TTC549 (cell line): Measurements from ENCODE around the gene NTM.

Experiments used
- FAIRE-seq: peaks from 2 replicates; lab custom pipeline; 2012; peaks lifted over from hg19 to GRCh38; lab: Jason Lieb, UNC

NTM gene

DNA sequence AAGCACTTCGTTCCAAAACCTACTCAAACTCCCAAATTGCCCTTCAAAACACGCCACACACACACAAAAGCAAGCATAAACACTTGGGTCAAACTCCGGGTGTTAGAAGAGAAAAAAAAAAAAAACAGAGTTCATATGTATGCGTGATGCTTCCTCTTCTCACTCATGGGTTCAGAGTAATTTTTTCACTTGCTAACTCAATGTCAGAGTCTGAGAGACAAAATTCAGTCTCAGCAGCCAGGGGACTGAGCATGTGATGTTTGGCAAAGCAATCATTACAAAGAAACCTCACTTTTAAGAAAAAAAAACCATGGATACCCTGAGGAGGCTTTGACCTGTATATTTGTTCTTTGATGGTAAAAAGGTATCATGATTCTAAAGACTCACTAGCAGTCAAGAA, 461.7 kb downstream of the NTM start:
- FAIRE-seq, result no peak

DNA sequence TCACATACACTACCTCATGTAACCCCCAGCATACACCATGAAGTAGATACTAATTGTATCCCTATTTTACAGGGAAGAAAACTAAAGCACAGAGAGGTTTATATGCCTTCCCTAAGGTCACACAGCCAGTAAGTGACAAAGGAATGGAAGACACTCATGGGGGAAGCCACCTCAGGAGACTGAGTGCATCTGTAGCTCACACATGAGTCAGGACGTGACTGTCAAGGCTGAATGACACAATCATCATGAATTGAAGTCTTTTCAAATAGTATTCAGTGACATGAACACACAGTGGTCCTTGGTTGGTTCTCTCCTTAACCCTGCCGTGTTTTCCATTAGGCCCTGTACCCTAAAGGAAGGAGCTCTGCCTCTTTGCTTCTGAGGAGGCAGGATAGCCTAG, 463.0 kb downstream of the NTM start:
- FAIRE-seq, result no peak

DNA sequence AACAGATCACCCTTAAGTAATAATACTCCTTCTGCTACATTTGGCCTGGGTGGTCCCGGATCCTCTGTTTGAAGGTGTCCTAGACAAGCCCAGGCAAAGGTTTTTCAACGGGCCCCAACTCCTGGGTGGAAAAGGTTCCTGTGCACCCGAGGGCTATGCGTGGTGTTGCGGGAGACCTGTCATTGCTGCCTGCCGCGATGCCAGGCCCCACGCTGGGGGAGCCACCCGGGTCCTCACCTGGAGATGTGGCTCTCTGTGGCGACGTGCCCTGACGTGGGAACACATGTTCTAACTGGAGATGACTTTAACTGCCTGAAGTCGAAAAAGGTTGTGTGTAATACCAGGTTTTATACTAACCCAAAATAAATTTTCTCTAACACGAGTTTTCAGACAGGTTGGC, 467.1 kb downstream of the NTM start:
- no peak for FAIRE-seq

DNA sequence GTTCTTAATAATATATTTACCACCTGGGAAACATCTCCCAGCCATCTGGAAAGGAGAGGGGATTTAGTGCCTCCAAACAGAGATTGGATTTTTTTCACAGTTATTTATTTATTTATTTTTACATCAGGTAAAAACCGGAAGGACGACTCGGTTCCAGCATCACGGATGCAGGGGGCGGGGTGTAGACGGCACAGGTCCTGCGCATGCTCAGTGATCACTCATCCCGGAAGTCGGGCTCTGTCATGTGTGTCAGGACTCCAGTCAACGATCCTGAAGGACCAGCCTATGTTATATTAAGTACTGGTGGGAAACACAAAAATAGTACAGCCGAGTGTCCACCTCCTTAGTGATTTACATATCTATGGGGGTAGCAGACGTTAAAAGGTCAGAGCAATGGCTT, 467.6 kb downstream of the NTM start:
- no peak for FAIRE-seq

DNA sequence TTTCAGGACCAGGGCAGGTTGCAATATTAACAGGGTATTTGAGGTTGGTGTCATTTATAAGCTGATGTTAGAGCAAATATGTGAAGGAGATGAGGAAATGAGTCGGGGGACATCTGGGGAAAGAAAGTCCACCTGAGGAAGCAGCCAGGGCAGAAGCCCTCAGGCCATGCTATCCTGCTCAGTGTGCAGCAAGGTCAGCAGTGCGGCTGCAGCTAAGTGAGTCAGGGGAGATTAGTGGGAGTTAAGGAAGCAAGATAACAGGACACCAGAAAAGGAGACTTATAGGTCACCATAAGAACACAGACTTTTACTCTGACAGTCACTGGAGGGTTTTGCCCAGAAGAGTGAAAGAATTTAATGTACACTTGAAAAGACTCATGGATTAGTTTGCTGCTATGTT, 468.9 kb downstream of the NTM start:
- no peak for FAIRE-seq

DNA sequence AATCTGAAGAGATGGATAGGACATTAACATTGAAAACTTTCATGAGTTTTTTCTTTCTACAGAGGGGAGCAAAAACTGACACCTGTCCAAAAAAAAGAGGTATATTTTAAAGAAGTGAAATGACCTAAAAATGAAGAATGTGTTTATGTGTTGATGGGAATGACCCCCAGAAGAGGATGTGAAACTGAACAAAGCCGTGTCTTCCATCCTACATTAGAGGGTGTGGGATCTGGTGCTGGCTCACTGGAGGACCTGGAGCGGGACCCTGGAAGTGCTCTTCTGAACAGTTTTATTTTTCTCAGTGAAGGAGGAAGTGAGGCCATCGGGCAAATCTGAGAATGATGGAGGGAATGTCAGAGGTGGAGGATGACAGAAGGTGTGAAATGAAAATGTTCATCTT, 470.1 kb downstream of the NTM start:
- no peak for FAIRE-seq

DNA sequence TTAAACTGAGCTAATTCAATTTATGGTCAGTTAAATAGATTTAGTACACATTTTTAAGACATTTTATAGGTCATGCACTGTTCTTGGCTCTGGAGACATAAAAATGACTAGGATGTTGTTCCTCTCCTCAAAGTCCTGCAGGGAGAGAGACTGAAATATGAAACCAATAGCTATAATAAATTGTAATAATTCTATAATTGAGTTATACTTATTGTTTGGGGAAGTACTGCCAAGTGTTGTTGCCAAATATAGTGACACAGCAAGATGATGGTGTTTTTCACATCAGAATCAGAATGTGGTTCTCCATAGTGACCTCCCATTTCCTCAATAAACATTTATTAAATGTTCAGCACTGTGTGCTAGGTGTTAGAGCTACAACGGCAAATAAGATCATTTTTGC, 470.6 kb downstream of the NTM start:
- no peak for FAIRE-seq

DNA sequence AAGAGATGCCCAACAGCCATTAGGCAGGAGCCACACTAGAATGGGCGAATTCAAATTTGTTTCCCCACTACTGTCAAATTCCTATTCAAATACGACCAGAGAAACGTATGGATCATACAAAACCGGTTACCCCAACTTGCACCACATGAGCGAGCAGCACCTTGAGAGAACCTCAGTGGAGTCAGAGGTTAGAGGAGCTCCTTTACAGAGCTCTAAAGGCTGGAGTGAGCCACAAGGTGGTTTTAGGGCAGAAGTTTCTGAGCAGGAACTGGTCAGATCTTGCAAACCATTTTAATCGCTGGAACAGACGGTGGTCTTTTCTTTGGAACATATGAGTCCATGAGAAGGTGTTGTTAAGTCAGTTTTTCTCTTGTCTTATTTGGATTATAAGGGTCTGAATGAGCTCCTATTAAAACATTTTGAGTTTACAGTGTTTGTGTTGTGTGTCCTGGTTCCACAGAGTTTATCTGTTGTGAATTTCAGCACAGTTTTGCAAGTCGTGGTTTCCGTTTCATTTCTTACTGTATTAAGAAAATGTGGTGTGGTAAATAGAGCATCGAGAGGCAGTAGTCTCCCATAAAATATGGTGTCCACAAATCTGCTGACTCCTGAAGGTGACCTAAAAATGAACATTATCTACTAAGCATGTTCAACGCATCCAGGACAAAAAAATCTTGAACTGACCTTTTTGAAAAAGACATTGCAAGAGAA, 471.7 kb downstream of the NTM start:
- FAIRE-seq, result no peak

DNA sequence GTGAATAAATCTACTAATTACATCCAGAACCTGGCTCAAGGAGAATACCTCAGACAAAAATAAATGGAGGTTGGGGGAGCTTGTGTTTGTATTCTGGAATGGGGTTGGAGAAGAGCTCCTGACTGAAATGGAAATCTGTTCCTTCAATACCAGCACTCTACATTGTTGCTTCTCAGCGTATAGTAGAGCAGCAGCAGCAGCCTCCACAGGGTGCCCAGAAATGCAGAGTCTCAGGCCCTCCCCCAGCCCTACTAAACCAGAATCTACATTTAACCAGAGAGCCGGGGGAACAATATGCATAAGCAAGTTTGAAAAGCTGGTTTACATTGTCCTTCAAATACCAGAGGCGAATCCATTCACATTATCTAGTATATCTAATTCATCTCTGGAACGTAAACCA, 474.8 kb downstream of the NTM start:
- no peak for FAIRE-seq

DNA sequence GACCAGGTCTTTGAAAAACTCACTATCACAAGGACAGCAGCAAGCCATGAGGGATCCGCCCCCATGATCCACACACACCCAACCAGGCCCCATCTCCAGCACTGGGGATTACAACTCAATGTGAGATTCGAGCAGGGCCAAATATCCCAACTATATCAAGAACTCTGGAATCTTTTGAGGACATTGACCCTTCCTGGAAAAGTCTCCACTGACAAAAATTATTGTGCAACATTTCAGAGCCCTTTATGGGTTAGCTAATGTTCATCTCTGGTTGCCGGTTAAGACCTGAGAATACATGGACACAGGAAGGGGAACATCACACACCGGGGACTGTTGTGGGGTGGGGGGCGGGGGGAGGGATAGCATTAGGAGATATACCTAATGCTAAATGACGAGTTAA, 479.1 kb downstream of the NTM start:
- no peak for FAIRE-seq

DNA sequence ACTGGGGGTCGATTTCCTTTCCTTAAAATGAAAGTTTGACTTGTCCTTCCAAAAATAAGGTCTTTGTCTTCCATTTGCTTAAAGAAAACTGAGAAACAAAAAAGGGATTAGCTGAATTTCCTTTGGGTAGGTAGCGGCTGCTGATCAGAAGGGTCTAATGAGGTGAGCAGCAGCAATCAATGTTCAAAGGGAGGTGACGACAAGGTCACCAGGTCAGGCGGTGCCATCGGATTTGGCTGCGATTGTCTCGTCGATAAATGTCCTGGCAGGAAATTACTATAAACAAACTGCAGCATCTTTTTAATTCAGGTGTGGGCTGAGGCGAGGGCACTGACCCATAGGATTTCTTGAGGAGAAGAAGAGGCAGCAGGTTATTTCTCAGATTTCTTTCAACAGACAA, 480.1 kb downstream of the NTM start:
- no peak for FAIRE-seq

DNA sequence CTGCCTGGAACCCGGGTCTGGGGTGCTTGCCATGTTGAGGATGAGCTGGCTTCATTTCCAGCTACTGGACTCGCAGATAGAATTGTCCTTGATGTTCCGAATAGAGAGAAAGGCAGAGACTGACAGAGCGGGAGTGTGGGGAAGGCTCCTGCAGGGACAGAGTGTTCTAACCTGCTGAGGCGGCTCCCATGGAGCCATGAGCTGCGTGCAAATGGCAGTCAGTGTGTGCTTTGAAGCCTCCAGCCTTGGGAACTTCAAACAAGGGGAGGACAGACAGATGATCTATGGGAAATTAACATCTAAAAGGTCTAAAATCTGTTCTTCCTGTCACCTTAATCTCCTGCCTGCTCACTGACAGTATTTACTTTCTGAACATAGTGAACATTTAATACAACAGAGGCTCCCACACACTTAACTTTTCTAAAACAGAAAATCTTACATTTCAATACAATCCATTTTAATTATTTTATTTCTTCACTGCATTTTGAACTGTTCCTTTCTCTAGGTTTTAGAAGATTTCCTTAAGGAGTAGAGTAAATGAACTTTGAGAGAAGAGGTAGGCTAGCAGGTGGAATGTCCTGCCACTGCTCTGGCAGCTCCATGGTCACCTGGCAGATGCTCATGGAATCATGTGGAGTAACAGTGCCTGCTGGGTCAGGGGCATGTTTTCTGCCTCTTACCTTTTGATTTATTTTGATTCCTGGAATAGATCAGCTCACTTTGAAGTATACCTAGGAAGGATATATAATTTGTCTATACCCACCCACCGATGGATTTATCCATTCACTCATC, 481.7 kb downstream of the NTM start:
- no peak for FAIRE-seq

DNA sequence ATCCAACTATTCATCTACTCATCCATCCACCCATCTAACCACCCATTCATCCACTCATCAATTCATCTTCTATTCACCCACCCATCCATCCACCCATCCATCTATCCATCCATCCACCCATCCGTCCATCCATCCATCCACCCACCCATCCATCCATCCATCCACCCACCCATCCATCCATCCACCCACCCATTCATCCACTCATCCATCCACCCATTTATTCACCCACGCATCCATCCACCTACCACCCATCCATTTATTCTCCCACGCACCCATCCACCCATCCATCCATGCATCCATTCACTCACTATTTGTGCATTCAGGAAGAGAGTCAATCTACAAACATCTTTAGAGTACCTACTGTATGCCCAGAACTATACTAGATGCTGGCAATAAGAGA, 482.3 kb downstream of the NTM start:
- FAIRE-seq, result no peak

DNA sequence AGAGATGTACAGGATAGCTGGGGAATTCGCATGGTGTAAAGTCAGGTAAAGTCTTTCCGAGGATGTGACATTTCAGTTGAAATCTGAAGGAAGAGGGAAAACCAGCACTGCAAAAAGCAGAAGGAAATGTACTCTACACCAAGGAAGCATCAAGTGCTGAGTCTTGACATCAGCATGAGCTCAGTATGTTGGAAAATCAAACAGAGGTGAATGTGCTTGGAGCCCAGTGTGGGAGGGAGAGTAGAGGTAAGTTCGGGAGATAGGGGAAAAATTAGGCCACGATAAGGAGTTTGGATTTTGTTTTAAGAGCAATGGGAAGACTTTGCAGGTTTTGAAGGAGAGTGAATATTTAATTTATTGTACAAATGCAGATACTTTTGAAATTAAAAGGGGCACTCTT, 484.0 kb downstream of the NTM start:
- no peak for FAIRE-seq

DNA sequence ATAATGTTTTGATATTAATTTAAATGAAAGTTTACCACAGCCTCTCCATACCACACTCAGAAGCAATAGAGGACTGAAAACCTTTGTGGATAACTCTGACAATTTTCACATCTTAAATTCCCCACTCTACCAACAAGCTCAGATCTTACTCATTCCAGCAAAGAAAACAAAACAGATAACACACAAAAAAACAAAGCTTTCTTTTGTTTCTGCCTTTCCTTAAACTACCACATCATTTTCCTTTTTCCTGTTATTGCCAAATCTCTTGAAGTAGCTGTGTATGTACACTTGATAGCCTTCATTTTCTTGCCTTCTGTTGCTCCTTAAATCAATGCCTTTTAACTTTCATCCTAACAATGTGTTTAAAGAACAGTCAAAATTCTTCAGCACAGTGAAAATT, 484.9 kb downstream of the NTM start:
- FAIRE-seq, result no peak

DNA sequence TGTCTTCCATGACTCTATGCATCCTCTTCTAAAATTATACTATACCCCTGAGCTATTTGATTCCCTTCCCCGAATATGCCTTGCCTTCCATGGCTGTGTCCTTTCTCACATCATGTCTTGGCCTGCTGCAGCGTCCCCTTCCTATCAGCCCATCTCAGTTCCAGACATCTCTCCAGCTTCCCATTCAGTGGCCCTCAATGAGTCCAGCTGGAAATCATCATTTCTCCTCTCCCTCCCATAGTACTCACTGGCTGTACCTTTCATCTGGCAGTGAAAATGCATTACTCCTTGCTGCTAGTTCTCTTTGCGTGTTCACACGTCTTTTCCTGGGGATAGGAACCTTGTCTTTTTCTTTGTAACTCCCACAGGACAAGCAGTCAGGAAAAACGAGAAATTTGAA, 486.8 kb downstream of the NTM start:
- no peak for FAIRE-seq

DNA sequence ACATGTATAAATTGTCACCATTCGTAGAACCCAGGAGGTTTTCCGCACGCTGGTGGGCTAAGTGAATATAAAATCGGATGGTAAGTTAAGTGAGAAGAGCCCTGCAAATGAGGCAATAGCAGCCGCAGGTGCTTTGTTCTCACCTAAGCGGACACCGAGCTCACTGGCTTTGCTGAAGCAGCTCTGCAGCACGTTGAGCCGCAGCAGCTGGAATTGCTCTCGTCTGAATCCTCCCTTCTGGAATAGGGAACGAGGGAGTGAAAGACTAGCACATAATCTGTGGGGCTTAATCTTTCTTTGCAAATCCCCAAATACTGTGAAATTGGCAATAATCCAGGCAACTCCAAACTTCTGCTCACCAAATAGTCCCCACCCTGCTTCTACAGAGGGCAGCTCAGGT, 488.1 kb downstream of the NTM start:
- FAIRE-seq, result no peak

DNA sequence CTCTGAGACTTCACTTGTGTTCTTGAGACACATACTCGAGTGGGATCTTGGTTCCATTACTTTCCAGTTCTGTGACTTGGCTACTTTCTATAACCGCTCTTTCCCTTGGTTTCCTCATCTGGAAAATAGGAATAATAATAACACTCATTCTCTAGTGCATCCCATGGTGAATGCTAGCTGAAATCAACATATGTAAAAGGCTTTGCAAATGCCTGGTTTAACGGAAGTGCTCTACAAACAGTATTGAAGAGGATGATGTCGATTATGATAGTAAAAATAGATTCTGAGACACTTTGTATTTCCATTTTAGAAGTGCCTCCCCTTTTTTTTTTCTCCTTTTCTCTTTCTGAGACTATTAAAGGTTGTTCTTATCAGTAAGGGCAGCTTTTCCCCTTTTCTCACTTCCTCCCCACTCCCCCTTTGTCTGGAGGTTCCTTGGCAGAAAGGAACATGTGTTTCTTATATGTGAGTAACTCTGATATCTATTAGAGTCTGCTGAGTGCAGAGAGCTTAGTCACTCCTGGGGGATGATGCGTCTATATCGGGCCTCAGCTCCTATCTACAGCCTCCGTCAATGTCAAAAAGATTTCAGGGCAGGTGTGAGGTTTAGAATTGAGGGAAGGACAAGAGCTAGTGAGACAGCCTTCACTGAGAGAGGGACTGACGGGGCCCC, 489.3 kb downstream of the NTM start:
- no peak for FAIRE-seq

DNA sequence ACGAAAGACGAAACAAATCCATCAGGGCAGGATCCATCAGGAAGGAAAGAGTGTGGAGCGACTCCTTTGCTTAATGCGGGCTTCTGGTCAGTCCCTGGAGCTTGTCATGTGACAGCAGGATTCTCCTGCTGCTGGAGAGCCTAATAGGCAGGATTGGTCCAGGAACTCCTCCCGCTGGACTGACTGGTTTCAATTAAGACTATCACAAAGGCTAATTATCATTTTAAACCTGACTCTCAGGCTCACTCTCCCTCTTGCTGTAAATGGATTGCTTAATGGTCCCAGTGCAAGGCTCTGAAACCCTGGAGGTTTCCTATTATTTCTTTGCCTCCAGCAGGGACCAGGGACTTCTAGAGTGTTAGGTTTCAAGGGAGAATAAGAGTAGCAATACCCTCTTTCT, 493.8 kb downstream of the NTM start:
- FAIRE-seq, result no peak

DNA sequence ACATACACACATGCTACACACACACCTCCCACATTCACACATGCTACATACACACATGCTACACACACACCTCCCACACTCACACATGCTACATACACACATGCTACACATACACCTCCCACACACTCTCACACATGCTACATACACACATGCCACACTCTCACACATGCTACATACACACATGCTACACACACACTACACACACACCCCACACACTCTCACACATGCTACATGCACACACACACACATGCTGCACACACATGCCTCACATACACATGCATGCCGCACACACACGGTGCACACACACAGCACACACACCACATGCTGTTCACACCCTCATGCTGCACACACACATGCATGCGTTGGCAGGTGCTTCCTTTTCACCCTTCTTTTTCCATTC, 495.4 kb downstream of the NTM start:
- no peak for FAIRE-seq

DNA sequence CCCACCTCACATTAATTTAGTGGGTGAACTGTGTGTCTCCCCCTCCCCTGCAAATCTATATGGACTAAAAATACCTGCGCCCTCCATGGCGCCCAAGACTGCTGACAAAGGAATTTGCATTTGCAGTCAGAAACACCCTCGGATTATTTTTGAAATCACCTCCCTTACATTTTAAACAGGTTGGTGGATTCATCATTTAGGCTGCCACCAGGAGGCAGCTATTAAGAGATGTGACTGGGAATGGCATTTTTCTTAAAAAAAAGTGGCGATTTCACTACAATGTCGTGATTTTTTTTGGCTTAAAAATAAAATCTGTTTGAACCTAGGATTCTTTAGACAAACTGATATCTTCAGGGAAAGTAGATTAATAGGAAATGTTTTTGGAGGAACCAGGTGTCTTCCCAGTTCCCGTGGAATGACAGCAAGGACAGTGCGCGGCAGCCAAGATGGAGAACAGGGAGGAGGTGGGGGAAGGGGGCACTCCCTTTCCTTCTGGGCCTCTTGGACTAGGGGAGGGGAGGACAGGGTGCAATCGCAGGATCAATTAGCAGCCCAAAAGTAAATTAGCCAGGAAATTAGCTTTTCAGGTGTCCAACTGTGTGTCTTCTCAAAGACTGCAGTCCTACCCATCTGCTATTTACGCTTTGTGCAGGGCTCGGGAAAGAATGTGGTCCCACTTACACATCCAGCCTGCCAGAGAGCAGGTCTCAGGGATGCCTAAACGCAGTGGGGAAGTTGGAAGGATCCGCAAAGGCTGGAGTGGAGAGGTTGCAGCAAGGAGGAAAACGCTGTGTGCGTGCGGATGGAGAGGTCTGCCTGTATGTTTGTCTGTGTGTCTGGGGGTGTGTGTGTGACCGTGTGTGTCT, 496.4 kb downstream of the NTM start:
- FAIRE-seq, result no peak

DNA sequence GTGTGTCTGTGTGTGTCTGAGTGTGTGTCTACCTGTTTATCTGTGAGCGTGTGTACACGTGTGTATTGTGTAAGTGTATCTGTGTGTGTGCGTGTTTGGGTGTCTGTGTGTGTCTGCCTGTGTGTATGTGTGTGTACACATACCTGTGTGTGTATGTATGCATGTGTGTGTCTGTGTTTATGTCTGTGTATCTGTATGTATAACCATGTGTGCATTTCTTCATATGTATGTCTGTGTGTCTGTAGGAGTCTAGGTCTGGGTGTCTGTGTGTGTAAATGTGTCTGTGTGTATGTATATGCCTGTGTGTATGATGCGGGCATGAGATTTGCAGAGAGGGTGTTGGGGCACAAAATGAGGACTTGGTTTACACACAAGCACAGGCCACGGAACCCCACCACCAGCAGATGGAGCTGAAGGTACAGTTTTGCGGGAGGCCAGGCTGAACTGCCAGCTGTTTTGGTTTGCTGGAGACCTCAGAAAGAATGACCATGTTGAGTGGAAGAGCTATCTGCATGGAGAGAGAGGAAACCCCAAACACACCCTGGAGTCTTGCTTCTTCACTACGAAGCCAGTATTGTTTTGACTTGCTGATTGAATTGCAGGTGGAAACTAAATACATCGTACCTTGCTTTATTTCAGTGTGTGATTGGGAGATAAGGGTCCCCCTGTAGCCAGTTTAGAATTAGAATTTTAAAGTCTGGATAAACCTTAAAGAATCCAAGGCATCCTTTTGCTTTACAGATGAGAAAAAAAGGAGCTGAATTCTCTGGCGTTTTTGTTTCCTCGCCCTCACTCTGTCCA, 497.2 kb downstream of the NTM start:
- FAIRE-seq, result no peak
